Mucosa of rectum (tissue), 2 donors: ENCODE measurements around the gene RBP3.

Source experiments
- H3K27ac ChIP-seq, 2 donors: one replicate each; pipeline ENCODE4 v1.7.0; 2013; ENCODE audit warnings: inconsistent platforms in 2 of 2, low read depth in 2 of 2, low read length in 2 of 2
- H3K27me3 ChIP-seq, 2 donors: one replicate each; pipeline ENCODE4 v1.7.0; 2013; ENCODE audit warnings: low read length in 2 of 2; ENCODE audit not compliant: control insufficient read depth in 2 of 2, insufficient read depth in 2 of 2
- H3K36me3 ChIP-seq, 2 donors: one replicate each; pipeline ENCODE4 v1.7.0; 2013; ENCODE audit warnings: low read length in 2 of 2; ENCODE audit not compliant: control insufficient read depth in 2 of 2, insufficient read depth in 2 of 2
- H3K4me1 ChIP-seq, 2 donors: one replicate each; pipeline ENCODE4 v1.7.0; 2013; ENCODE audit warnings: low read length in 2 of 2, mild to moderate bottlenecking in 1 of 2; ENCODE audit not compliant: control insufficient read depth in 2 of 2, insufficient read depth in 2 of 2
- H3K4me3 ChIP-seq, 2 donors: one replicate each; pipeline ENCODE4 v1.7.0; 2013; ENCODE audit warnings: low read length in 2 of 2
- H3K9ac ChIP-seq, 2 donors: one replicate each; pipeline ENCODE4 v1.7.0; 2013; ENCODE audit warnings: low read length in 2 of 2, low read depth in 1 of 2, mild to moderate bottlenecking in 1 of 2
- H3K9me3 ChIP-seq, 2 donors: one replicate each; pipeline ENCODE4 v1.7.0; 2013; ENCODE audit warnings: low read length in 2 of 2; ENCODE audit not compliant: control insufficient read depth in 2 of 2
- donor health status: healthy.
- donor health status: Normal muscosa, but diverticular disease.

RBP3 gene

GRCh38 chr10:47348661-47349470 is 703 bp downstream of the RBP3 start:
- peaks cover 0 to 3% of the 10 kb centered on the region in 2 donors for H3K4me1 ChIP-seq
- no peak overlapping the region for H3K4me3 ChIP-seq
- no peaks in the 10 kb centered on the region for H3K9me3 ChIP-seq
- H3K36me3 ChIP-seq = no peaks in the 10 kb centered on the region
- H3K27ac ChIP-seq = no peak overlapping the region
- no peak overlapping the region for H3K9ac ChIP-seq
- H3K27me3 ChIP-seq = no peaks in the 10 kb centered on the region

DNA sequence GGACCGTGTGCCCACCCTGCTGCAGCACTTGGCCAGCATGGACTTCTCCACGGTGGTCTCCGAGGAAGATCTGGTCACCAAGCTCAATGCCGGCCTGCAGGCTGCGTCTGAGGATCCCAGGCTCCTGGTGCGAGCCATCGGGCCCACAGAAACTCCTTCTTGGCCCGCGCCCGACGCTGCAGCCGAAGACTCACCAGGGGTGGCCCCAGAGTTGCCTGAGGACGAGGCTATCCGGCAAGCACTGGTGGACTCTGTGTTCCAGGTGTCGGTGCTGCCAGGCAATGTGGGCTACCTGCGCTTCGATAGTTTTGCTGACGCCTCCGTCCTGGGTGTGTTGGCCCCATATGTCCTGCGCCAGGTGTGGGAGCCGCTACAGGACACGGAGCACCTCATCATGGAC is 1.4 kb downstream of the RBP3 start:
- Histone ChIP-seq H3K9ac (no peak overlapping the region), H3K9me3 (no peaks in the 10 kb centered on the region), H3K27ac (no peak overlapping the region), H3K4me3 (no peak overlapping the region), H3K36me3 (no peaks in the 10 kb centered on the region), H3K27me3 (no peaks in the 10 kb centered on the region), H3K4me1 (peaks cover 0 to 3% of the 10 kb centered on the region in 2 donors)

DNA sequence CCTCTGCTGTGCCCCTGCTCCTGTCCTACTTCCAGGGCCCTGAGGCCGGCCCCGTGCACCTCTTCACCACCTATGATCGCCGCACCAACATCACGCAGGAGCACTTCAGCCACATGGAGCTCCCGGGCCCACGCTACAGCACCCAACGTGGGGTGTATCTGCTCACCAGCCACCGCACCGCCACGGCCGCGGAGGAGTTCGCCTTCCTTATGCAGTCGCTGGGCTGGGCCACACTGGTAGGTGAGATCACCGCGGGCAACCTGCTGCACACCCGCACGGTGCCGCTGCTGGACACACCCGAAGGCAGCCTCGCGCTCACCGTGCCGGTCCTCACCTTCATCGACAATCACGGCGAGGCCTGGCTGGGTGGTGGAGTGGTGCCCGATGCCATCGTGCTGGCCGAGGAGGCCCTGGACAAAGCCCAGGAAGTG is 1.8 kb downstream of the RBP3 start:
- Histone ChIP-seq H3K27ac (no peak overlapping the region), H3K9ac (no peak overlapping the region), H3K4me1 (peaks cover 0 to 3% of the 10 kb centered on the region in 2 donors), H3K27me3 (no peaks in the 10 kb centered on the region), H3K36me3 (no peaks in the 10 kb centered on the region), H3K4me3 (no peak overlapping the region), H3K9me3 (no peaks in the 10 kb centered on the region)

GRCh38 chr10:47350671-47351640 is 2.8 kb downstream of the RBP3 start:
- no peak overlapping the region for H3K9ac ChIP-seq
- peaks cover 0 to 3% of the 10 kb centered on the region in 2 donors for H3K4me1 ChIP-seq
- H3K27ac ChIP-seq = no peak overlapping the region
- no peaks in the 10 kb centered on the region for H3K36me3 ChIP-seq
- H3K9me3 ChIP-seq = no peaks in the 10 kb centered on the region
- no peak overlapping the region for H3K4me3 ChIP-seq
- H3K27me3 ChIP-seq = no peaks in the 10 kb centered on the region

DNA sequence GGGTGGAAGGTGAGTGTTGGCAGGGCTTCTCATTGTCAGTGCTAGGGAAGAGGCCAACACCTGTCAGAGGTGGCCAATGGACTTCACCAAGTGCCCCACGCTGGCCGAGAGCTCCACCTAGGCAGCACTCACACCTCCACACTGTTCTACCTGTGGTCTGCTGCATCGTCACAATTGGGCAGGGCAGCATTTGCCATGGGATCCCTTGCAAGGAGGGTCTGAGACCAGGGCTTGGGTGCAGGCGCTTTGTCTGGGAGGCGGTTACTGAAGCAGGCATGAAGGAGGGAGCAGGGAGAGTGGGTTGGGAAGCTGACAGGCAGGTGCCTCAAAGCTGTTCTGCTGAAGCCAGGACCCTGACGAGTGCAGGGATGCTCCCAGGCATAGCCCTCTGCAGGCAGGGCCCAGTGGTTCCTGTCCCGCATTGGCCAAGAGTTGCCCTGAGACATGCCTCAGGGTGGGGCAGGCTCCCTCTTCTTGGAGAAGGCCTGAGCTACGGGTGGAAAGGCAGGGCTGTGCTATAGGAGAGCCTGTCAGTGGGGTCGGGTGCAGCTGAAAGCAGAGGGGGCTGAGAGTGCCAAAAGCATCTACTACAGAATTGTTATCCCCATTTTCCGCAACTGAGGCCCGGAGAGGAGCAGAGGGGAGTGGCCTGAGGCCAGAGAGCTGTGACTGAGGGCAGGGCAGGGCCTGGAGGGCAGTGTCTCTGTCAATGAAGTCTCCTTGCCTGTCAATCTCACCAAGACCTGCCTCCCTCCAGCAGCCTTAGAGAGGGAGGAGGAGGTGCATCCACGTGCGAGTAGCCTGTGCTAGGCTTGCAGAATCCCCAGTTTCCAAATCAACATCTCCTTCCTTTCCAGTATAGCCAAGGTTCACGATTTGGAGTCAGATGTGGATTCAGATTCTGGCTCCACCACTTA is 4.0 kb downstream of the RBP3 start:
- no peak overlapping the region for H3K27ac ChIP-seq

GRCh38 chr10:47353351-47353750 is 5.2 kb downstream of the RBP3 start:
- H3K9ac ChIP-seq = no peak overlapping the region
- no peak overlapping the region for H3K27ac ChIP-seq
- no peaks in the 10 kb centered on the region for H3K9me3 ChIP-seq
- H3K4me3 ChIP-seq = no peak overlapping the region
- no peaks in the 10 kb centered on the region for H3K4me1 ChIP-seq
- H3K36me3 ChIP-seq = no peaks in the 10 kb centered on the region
- H3K27me3 ChIP-seq = no peaks in the 10 kb centered on the region

More for the DNA sequence above, 4.0 kb downstream of the RBP3 start:
- no peak overlapping the region for H3K9ac ChIP-seq
- no peak overlapping the region for H3K4me3 ChIP-seq
- H3K36me3 ChIP-seq = no peaks in the 10 kb centered on the region
- no peaks in the 10 kb centered on the region for H3K4me1 ChIP-seq
- no peaks in the 10 kb centered on the region for H3K27me3 ChIP-seq
- no peaks in the 10 kb centered on the region for H3K9me3 ChIP-seq

GRCh38 chr10:47354165-47354564 is 6.0 kb downstream of the RBP3 start:
- H3K36me3 ChIP-seq = no peaks in the 10 kb centered on the region
- no peaks in the 10 kb centered on the region for H3K4me1 ChIP-seq
- H3K9me3 ChIP-seq = no peaks in the 10 kb centered on the region
- H3K27me3 ChIP-seq = no peaks in the 10 kb centered on the region
- H3K27ac ChIP-seq = no peak overlapping the region
- H3K9ac ChIP-seq = no peak overlapping the region
- no peak overlapping the region for H3K4me3 ChIP-seq

DNA sequence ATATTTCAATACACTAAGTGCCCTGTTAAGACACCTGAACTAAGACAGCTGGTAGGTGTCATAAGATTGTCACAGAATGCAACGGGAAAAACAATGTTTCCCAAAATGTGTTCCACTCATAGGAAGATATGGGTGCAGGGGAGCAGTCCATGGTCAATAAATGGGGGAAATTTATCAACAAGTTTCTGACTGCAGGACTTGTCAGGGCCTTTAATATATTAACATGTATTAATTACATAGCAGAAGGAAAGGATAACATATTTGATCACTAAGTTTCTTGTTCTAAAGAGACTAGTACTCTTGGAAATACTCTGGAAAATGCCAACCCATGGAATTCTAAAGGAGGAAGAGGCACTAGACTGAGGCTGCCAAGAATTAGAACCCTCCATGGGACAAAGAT is 6.7 kb downstream of the RBP3 start:
- H3K4me3 ChIP-seq = no peak overlapping the region
- H3K9ac ChIP-seq = no peak overlapping the region
- H3K27ac ChIP-seq = no peak overlapping the region
- no peaks in the 10 kb centered on the region for H3K36me3 ChIP-seq
- H3K4me1 ChIP-seq = no peaks in the 10 kb centered on the region
- H3K9me3 ChIP-seq = no peaks in the 10 kb centered on the region
- H3K27me3 ChIP-seq = no peaks in the 10 kb centered on the region

DNA sequence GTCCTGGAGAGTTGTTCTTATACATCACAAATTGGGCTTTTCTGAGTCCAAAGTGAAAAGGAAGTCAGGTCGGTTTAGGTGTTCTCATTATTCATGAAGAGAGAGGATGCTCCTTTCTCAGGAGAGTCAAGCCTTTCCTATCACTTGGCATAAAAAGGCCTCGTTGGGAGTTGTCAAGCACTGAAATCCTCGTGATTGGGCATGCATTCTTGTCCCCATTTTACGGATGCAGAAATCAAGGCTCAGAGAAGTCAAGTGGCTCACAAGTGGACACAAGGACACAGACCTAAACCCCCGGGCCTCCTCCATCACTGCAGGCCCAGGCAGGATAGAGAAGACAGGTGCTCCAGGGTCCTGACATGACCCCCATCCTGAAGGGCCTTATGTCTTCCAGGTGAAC is 8.5 kb downstream of the RBP3 start:
- Histone ChIP-seq H3K27me3 (no peaks in the 10 kb centered on the region), H3K9ac (no peak overlapping the region), H3K9me3 (no peaks in the 10 kb centered on the region), H3K36me3 (no peaks in the 10 kb centered on the region), H3K4me1 (no peaks in the 10 kb centered on the region), H3K27ac (no peak overlapping the region), H3K4me3 (no peak overlapping the region)
